Liver (tissue), 3 donors: Measurements from ENCODE around the gene KIZ.

Experiments used
- ATF3 ChIP-seq: IDR thresholded peaks from 2 replicates; pipeline ENCODE4 v1.6.1; 2016; ENCODE audit warnings: antibody characterized with exemption
- CTCF ChIP-seq: fragments of 150-350 bp; IDR thresholded peaks from 2 replicates; pipeline ENCODE4 v1.5.1; 2017; ENCODE audit warnings: improper control_type of control experiment, low read depth, low read length; ENCODE audit not compliant: missing input control
- EGR1 ChIP-seq, 2 donors: IDR thresholded peaks; 2 replicates each; pipeline ENCODE4 v1.6.1; 2016 to 2018; ENCODE audit warnings: antibody characterized with exemption in 2 of 2, low read depth in 2 of 2
- GABPA ChIP-seq, 2 donors: IDR thresholded peaks in 1 of 2; conservative IDR thresholded peaks in 1 of 2; 2 replicates each; pipeline ENCODE4 v1.6.1; 2016; ENCODE audit warnings: antibody characterized with exemption in 2 of 2, mild to moderate bottlenecking in 1 of 2, moderate library complexity in 1 of 2
- JUND ChIP-seq, 2 donors: IDR thresholded peaks; 2 replicates each; pipeline ENCODE4 v1.6.1; 2016; ENCODE audit warnings: antibody characterized with exemption in 2 of 2
- SP1 ChIP-seq: IDR thresholded peaks from 2 replicates; pipeline ENCODE4 v1.6.1; 2018; ENCODE audit warnings: antibody characterized with exemption, mild to moderate bottlenecking
- donor health status: healthy.
- donor health status: healthy.

- TF ChIP-seq JUND (IDR thresholded peaks at IDR 0.05) (no peak), CTCF (no peak), SP1 (no peak), EGR1 (IDR thresholded peaks at IDR 0.05; ENCODE audit: low read depth in 2 of 2) (no peak), GABPA (IDR thresholded peaks at IDR 0.05 in 1 of 2, conservative IDR thresholded peaks at IDR 0.05 in 1 of 2) (no peak), ATF3 (no peak)
Observed at GRCh38 chr20:21266191-21266536, 140.3 kb downstream of the KIZ start.
